CD4-positive, alpha-beta T cell treated with Interleukin-12 subunit alpha and Interleukin-12 subunit beta, for 1 hour (primary cell): ENCODE data around the gene SCLT1.
"Not testable (repeated sequence)": the region's sequence is repeated elsewhere in the genome, so short reads cannot be mapped to it uniquely, and the experiment has no call there.

Experiments
- DNase-seq: peaks from one replicate; pipeline ENCODE4 v3.0.0-alpha.2; 2020

The SCLT1 gene

DNA sequence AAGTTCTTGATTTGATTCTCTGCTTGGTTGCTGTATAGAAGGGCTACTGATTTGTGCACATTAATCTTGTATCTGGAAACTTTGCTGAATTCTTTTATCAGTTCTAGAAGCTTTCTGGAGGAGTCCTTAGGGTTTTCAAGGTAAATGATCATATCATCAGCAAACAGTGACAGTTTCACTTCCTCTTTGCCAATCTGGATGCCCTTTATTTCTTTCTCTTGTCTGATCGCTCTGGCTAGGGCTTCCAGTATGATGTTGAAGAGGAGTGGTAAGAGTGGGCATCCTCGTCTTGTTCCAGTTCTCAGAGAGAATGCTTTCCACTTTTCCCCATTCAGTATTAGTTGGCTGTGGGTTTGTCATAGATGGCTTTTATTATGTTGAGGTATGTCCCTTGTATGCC lies 23.8 kb downstream of the SCLT1 start:
- DNase-seq, result not testable (repeated sequence)

DNA sequence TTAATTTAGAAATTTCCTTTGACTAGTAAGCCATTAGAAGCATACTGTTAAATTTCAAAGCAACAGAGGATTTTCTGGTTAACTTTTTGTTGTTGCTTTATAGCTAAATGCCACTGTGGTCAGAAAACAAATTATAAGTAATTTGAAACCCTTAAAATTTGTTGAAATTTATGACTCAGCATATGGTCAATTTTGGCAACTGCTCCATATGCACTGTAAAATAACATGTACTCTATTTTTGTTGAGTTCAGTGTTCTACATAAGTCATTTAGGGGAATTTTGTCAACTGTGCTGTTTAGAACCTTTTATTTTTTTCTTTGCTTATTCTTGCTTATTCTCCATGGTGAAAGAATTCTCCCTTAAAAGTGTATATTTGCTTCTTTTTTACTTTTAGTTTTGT lies 28.6 kb downstream of the SCLT1 start:
- no peak for DNase-seq

DNA sequence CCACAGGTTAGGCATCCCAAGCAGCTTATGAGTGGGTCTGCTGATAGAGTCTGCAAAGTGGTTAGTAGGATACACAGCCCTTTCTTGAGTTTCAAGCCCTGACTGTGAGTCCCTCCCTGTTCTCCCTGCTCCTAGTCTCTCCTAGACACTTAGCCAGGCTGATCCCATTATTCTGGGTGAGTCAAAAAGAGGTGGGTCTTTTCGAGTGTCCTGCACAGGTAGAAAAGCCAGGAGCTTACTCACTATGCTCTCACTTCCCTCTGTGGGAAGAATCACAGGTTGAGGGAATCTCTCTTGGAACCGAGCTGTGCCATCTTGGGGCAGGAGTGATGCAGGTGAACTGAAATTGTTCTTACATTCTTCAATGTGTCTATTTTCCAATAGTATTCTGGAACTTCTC lies 29.7 kb downstream of the SCLT1 start:
- no peak for DNase-seq

DNA sequence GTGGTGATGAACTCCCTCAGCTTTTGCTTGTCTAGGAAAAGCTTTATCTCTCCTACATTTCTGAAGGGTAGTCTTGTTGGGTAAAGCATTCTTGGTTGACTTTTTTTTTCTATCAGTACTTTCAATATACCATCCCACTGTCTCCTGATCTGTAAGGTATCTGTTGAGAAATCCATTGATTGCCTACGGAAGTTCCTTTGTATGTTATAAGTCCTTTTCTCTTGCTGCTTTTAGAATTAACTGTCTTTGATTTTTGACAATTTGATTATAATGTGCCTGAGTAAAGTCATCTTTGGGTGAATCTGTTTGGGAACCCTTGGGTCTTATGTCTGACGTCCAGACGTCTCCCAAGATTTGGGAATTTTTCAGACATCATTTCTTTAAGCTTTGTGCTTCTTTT lies 30.8 kb downstream of the SCLT1 start:
- DNase-seq, result no peak

DNA sequence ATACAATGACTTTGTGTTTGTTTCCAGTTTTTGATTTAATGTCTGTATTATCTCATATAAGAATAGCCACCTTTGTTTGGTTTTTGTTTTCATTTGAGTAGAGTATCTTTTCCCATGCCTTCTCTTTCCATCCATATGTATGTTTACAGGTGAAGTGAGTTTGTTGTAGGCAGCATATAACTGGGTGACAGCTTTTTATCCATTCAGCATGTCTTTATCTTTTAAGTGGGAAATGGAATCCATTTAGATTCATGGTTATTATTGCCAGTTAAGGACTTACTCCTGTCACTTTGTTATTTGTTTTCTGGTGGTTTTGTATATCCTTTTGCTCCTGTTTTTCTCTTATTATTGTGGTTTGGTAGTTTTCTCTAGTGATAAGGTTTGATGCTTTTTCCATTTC lies 34.3 kb downstream of the SCLT1 start:
- no peak for DNase-seq

DNA sequence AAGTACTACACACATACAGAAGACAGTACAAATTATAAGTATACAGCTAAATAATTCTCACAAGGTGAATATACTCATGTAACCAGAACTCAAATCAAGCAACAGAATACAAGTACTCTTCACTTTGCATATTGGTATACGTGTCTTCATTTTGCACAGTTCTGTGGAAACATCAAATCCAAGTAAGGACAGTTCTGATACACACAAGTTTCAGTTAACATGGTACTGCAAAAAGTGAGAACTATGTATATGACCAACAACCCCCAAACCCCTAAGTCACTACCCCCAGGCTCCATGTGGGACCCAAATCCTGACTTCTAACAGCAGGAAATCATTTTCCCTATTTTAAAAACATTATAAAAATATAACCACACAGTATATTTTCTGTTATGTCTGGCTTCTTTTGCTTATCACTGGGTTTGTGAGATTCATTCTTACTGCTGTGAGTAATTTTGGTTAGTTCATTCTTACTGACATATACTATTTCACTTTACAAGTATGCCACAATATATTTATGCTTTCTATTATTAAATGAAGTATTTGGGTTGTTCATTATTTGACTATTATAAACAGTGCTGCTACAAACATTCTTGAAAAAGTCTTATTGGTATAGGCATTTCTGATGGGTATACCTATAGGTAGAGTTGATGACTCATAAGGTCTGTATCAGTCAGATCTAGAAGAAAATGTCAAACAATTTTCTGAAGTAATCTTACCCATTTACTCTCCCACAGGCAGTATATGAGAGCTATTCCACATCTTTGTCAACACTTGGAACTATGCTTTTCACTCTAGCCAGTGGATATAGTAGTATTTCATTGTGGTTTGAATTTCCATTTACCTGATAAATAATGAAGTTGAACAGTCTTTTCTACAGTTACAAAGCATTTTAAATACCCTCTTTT lies 47.0 kb downstream of the SCLT1 start:
- DNase-seq, result no peak

DNA sequence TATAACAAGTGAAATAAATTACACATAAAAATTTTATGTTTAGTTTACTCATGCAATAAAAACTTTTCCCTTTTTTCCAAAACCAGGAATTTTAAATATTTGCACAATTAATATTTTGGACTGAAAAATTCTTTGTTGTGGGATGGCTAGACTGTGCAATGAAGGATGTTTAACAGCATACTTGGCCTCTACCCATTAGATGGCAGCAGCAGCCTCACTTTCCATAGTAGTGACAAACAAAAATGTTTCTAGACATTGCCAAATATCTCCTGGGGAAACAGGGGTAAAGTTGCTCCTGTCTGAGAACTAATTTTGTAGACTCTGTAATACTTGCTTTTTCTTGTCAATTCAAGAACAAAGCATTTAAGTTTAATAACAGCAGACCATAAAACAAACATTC lies 49.8 kb downstream of the SCLT1 start:
- no peak for DNase-seq

DNA sequence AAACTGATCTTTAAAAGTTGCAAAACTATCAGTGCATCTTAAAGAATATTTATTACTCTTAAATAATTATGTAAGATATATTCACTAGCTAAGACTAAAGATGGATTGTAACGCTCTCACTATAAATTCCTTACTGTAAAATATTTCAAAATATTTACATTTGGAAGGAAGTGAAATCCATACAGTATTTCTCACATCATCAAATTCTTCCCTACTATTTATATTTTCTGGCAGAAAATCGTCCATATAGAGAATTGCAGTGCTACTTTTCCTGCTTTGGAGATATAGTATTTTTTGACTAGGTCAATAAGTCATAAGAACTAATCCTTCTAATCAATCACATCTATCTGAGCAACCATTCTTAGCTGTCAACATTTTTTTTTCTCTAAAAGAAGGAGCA lies 52.9 kb downstream of the SCLT1 start:
- no peak for DNase-seq

DNA sequence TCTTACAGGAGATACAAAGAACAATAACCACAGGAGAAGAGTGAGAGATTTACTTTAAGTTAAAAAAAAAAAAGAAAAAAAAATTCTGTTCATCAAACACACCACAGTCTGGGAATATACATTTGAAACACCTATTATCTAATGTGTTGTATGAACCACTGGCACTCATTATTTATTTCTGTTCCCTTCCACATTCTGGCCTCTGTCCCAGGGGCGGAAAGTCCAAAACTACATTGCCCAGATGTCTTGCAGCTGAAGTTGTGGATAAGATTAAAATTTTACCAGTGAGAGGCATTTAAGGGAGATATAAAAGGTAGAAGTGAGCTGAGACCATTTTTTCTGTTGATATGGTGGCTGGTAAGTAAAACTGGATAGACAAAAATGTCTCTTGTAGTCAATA lies 56.2 kb downstream of the SCLT1 start:
- DNase-seq, result no peak

DNA sequence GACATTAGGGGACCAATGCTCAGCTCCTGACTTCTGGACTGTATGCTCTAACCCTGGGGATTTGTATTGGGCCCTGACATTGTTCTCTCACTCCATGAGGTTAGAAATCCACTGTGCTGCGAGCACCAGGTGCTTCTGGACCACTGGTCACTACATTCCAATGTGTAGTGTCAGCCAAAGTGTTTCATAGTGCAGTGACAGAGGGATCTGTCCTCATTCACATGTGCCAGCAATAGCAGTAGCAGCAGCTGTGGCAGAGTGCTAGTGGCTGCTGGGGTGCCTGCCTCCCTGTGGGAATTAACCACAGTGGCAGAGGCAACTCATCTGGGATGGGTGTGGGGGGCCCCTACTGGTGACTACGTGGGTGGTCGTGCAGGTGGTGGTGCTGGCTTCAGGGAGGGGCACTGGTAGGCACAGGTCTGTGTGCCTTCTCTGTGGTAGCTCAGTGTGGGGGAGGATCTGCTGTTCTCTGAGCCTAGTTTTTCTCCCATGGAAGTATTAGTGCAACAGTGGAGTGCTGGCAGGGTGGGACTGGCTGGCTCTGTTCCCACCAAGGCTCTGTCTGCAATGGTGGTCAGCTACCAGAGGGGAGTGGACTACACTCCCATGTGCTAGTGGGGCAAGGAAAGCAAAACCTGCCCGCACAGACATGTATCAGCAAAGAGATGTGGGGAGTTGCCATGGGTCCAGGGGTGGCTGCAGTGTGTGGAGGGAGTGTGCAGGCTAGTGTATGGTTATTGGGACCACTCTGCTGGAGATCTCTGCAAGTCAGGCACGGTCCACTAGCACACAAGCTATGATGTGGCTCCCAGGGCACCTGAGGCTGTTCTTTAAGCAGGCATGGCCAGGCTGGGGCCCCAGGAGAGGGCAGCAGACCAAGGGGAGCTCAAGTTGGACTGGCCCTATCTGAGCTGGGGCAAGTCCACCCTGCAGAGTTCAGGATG lies 78.5 kb downstream of the SCLT1 start:
- DNase-seq, result no peak

DNA sequence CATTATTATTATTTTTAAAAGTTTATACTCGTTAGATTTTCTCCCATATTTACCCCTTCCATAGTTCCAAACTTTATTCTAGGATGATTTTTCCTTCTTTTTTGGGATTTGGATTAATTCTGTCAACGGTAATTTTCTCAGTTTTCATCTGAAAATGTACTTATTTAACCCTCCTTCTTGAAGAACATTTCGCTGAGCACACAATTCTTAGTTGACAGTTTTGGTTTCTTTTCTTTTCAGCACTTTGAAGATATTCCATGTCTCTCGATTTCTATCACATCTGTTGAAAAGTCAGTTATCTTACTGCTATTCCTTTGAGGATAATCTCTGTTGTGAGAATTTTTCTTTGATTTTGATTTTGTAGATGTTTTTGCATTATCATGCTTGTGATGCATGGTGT lies 85.2 kb downstream of the SCLT1 start:
- no peak for DNase-seq

DNA sequence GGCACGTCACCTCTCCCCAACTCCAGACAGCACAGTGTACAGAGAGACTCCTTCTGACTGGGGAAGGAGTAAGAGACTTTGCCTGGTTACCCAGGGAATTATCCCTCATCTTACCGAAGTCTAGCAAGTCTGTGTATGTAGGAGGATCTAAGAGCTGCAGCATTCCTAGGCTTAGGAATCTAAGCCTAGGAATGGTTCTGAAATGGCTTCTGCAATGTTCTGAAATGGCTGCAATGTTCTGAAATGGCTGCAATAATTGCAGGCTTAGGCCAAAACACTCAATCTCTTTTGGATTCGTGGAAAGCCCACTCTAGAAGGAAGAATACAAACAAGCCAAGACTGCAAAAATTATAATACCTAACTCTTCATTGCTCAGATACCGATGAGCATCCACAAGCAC lies 106.4 kb downstream of the SCLT1 start:
- DNase-seq, result no peak

DNA sequence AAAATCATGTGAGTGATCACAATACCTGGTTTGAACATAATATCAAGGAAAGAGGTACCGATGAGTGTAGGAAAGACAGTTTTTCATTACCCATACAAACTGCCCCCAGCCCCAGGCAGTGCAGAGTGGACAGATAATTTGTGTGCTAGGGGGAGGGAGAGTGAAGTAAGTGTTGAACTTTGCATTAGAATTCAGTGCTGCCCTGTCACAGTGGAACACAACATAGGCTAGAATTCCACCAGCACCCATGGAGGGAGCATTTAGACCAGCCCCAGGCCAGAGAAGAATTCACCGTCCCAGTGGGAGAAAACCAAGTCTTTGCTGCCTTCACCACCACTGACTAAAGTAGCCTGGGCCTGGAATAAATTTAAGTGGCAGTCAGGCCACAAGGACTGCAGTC lies 107.3 kb downstream of the SCLT1 start:
- no peak for DNase-seq

DNA sequence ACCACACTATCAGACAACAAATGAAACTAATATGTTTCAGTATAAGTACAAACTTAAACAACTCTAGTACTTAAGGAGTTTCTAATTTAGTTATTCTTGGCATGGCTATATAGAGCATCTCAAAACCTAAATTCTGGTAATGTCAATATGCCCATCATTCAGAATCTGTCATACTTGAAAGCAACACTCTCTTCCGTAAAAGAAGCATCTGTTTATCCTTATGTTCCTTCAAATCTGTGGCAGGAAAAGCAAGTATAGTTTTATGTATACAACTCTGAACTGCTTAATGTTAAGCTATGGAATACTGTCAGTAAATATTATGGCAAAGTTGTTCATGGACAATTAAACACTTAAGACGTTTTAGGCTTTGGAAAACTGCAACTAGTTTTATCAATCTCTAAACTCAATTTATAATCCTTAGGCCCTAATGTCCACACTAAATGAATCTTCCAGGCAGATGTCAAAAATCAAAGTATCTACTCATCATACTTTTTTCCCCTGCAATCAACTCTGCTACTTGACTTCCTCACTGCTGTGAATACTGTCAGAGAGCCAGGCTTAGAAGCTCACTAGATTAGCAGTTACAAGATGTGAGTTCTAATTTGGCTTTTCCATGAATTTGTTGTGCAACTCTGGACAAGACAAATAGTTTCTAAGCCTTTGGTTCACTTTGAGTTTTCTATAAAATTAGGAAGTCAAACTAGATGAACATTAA lies 109.4 kb downstream of the SCLT1 start:
- no peak for DNase-seq

DNA sequence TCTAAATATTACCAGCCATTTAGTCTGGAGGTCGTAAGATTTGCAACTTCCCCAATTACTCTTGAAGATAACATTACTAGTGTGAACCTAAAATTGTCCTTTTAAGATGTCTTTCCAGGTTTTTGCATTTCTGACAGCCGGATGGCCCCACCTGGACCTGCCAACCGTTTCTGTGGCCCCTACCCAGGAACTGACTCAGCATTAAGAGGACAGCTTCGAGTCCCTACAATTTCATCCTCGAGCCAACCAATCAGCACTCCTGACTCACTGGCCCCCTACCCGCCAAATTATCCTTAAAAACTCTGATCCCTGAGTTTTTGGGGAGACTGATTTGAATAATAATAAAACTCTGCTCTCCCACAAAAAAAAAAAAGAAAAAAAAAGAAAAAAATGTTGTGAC lies 112.0 kb downstream of the SCLT1 start:
- no peak for DNase-seq

DNA sequence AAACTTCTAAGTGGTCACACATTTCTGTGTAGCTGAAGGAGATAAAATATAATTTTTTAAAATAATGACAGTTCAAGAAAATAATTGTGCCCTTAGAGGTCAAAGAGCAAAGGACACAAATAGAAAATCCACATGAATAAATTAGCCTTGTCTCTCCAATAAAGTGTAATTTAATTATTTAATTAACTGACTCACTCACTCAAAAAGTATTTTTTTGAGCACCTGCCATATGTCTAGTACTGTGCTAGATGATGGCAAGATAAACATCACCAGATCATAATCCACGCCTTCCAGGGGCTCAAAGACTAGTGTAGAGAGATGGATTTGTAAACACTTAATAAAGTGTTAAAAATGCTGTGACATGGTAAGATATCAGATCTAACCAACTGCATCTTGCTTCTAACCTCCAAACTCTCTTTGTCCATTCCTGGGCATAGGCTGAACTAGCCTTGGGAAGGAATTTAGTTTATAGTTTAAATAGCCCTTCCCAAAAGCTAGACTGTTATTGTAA lies 112.5 kb downstream of the SCLT1 start:
- no peak for DNase-seq

DNA sequence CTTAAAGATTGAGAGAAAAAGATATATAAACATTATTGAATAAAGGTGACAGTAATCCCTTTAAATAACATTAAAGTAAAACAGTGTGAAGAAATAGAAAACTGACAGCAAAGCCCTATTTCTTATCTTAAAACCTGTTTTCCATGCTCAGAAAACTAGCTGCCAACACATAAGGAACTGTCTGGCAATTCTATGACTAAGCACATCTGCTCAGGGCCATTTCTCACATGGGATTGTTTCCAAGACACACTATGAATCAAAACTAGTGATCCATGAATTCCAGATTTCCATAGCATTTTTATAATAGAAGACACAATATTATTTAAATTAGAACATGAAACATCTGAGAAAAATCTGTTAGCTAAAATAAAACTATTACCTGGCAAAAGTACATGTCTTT lies 113.4 kb downstream of the SCLT1 start:
- DNase-seq, result no peak

DNA sequence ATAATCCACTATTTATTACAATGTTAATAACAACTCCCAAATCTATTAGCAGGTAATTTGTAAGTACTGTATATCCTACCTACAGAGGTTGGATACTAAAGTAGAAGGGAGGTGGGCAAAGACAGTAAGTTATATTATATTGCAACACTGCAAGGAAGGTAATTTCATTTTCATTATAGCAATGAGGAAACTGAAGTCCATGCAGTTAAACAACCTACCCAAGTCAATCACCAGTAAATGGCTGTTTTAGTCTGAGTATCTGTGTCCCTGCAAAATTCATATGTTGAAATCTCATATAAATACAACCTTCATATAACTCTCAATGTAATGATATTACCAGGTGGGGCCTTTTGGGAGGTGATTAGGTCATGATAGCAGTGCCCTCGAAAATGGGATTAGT lies 114.4 kb downstream of the SCLT1 start:
- no peak for DNase-seq

DNA sequence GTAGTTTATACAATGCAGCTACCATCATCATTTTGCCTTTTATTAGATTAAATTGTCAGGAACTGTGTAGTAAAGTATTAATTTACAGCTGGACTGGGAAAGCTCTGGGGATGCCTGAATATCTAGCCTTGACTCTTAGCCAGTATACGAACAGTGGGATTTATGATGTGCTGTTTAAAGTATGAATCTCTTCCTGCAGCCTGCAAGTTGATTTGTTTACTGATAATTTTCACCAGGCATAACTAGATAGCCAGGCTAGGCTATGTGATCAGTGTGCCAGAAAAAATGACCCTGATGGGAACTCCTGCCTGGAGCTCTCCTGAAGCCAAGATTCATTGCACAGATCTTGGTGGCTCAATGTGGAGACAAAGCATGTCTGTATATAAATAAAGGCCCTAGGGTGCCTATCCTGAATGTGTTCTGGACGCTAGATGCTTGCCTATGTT lies 119.2 kb downstream of the SCLT1 start:
- DNase-seq, result no peak

DNA sequence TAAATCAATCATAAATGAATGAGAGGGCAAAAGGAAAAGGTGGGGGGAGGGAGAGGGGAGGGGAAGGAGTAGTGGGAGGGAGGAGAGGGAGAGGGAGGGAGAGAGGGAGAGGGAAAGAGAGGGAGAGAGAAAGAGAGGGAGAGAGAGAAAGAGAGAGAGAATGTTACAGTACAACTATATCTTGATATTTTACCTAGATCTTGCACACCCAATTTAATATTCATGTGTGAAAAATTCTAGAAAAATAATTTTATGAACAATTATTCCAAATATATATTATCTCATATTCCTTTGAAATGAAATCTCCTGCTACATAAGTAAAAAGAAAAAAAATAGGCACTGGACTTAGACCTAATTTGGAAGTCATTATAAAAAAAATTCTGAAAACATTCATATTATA lies 120.0 kb downstream of the SCLT1 start:
- no peak for DNase-seq

DNA sequence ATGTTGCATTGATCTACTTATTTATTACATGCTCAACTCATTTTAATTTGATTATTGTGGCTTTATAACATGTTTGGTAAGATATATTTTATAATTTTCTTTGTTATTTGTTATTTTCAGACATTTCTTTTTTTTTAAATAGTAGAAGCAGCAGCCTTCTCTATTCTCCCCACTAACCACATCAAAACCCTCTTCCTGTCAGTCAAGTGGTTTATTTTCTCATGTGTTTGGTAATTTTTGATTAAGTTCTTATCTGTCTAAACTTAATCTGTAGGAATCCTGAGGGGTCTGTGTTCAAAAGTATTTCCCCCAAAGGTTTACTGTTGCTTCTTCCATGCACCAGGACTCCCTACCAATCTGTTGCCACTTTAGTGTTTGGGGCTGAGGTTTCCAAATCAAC lies 131.9 kb downstream of the SCLT1 start:
- DNase-seq, result no peak

DNA sequence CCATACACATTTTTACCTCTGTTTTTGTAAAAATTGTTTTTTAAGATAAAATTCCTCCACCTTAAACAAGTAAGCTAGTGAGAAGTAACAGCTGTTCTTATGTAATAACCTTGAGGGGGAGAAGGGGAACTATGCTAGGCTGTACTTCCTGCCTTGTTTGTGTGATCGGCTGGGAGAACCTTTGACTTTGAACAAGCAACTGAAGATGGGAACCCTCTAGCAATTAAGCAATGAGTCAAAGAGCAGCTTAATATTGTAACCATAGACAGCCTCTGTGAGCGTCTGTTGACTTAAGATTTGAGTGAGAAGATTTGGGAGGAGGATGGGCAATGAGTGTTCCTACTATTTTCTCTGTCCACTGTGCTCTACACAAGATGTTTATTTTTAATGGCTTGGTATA lies 135.1 kb downstream of the SCLT1 start:
- peak; percentile 1 for DNase-seq

DNA sequence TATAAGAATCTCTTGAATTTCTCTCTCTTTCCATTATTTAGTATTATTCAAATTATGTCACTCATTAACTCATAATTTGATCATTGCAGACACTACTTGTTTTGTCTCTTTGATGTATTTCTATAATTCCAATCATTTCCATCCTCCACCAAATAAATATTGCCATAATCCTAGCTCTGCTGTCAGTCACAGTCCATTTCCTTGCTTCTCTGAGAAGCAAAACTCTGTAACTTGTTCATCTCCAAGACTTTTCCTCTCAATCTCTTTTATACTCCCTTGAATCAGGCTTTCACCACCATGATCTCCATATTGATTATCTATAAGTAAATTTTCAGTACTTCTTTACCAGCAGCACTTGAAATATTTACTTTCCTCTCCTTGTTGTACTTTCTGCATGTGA lies 135.9 kb downstream of the SCLT1 start:
- no peak for DNase-seq
